ENCODE data around the gene HCST.

DNA sequence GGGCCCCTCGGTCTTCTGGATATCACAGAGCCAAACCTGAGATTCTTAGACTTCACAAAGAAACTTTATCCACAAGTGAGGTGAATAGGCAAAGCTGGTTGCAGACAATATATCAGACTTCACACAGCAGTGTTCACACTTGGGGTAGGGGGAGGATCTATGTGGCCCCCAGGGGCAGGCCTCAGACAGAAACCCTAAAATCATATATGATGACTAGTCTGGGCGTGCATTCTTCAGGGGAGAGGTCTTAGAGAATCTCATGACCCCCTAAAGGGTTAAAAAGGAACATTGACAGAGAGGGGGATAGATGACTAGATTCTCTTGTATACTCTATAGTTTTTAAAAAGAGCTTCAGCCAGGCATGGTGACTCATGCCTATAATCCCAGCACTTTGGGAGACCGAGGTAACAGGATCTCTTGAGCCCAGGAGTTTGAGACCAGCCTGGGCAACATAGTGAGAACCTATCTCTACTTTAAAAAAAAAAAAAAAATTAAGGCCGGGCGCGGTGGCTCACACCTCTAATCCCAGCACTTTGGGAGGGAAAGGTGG, 2.9 kb downstream of the HCST start:
- TF ChIP-seq POLR2AphosphoS2 (IDR thresholded peaks at IDR 0.05; ENCODE audit: low read depth, low read length), result no peak
- no peak for TF ChIP-seq PHF5A (CRISPR knock-in tag; IDR thresholded peaks at IDR 0.05; ENCODE audit: low read depth, unreplicated experiment)
- no peak for TF ChIP-seq HOXA5 (CRISPR knock-in tag; IDR thresholded peaks at IDR 0.05)
- no peak for TF ChIP-seq FOXP1 (IDR thresholded peaks at IDR 0.05)
- no peak for TF ChIP-seq FOXP1 (CRISPR knock-in tag; IDR thresholded peaks at IDR 0.05)
- no peak for TF ChIP-seq SIN3A (IDR thresholded peaks at IDR 0.05; ENCODE audit: borderline replicate concordance, low read depth, low read length)
- no peak for TF ChIP-seq ZNF383 (CRISPR knock-in tag; IDR thresholded peaks at IDR 0.05; ENCODE audit: borderline replicate concordance)
- no peak for TF ChIP-seq CTCF (CRISPR knock-in tag; IDR thresholded peaks at IDR 0.05)
- TF ChIP-seq, protein P1, sequence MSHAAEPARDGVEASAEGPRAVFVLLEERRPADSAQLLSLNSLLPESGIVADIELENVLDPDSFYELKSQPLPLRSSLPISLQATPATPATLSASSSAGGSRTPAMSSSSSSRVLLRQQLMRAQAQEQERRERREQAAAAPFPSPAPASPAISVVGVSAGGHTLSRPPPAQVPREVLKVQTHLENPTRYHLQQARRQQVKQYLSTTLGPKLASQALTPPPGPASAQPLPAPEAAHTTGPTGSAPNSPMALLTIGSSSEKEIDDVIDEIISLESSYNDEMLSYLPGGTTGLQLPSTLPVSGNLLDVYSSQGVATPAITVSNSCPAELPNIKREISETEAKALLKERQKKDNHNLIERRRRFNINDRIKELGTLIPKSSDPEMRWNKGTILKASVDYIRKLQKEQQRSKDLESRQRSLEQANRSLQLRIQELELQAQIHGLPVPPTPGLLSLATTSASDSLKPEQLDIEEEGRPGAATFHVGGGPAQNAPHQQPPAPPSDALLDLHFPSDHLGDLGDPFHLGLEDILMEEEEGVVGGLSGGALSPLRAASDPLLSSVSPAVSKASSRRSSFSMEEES (CRISPR knock-in tag; IDR thresholded peaks at IDR 0.05), result no peak
